K562 treated with DMSO at 1 percent for 48 hours (cell line): ENCODE data around the gene DPP4. TPM values are rescaled to one million over a fixed set of nuclear protein-coding genes. Genes with fewer than 3 reads are reported as not detected.

Source experiments
- total RNA-seq: library from RNA; unstranded; fragments of 300-600 nt; gene quantifications from 2 replicates; pipeline ENCODE4 v1.2.3, GENCODE V29; 2022; ENCODE audit warnings: low replicate concordance; ENCODE audit errors: extremely low read depth

DPP4 gene
- total RNA-seq: not detected in 2 replicates

GRCh38 chr2:162073888-162074631, at the start of gene DPP4:
Gene DPP4 (minus strand): TSS chr2:162074215. CDS start chr2:162073981, 234 bp downstream.

Other genes starting within 250 kb of the DPP4 start
- gene GCG, start 78.0 kb upstream of the DPP4 start, total RNA-seq: not detected in 2 replicates
- gene FAP, start 169.2 kb upstream of the DPP4 start, total RNA-seq: not detected in 2 replicates
- not detected in 2 replicates for gene IFIH1, start 244.5 kb upstream of the DPP4 start, total RNA-seq